ENCODE results near the gene DFFB. TPM values are rescaled to one million over a fixed set of nuclear protein-coding genes. Genes with fewer than 3 reads are reported as not detected.

Gene DFFB
- total and polyA plus RNA-seq, 2 donors (not counting 3 experiments of a cell fraction or from before 2014, with no cell fraction given): 11.7 to 11.8 TPM

DNA sequence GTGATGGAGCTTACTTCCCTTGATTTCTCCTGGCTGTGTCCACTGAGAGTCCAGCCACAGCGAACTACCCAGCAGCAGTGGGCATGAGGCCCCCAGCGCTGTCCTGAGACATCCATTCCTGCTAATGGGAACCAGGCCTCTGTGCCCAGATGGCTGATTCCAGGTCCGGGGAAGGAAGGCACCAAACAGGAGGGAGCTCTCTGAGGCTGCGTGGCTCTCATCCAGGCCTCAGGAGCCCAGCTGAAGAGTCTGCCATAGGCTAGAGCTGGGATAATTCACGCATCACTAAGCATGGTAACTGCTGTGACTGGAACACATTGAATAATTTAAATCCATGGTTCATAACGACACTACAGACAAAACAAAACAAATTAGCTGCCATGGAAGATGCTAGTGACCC lies 36.3 kb upstream of the DFFB start:
- no peaks in the 10 kb centered on the region for H3K4me1 ChIP-seq (ENCODE audit: control insufficient read depth, extremely low read depth, insufficient read depth, low read length)
- no peaks in the 10 kb centered on the region for H4K20me1 ChIP-seq (replicated peaks; ENCODE audit: control insufficient read depth, extremely low read depth, insufficient read depth, low read length)
- no peak overlapping the region for H2AFZ ChIP-seq (ENCODE audit: low read depth, low read length)
- ChIA-PET POLR2A (interaction anchor here (0.6 kb wide), 1 partner anchor 372 kb away, joined by 7 read pairs; no protein-coding TSS in a partner anchor), CTCF (no interaction called here)
- dilution Hi-C loops (cut with MboI; ENCODE audit: extremely low pct_ligation_motif_present, low sequenced_read_pairs): no loop called here
- no peak overlapping the region for H3K4me3 ChIP-seq (replicated peaks in 1 of 3; ENCODE audit: insufficient read depth in 1 of 3, low read depth in 1 of 3, low read length in 3 of 3)
- TF ChIP-seq, protein P1, sequence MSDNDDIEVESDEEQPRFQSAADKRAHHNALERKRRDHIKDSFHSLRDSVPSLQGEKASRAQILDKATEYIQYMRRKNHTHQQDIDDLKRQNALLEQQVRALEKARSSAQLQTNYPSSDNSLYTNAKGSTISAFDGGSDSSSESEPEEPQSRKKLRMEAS (IDR thresholded peaks at IDR 0.05; ENCODE audit: insufficient read depth, insufficient read length): no peak
- TF ChIP-seq MYC (IDR thresholded peaks at IDR 0.05; ENCODE audit: low read depth, low read length) (no peak), EZH2 (IDR thresholded peaks at IDR 0.05; ENCODE audit: borderline replicate concordance, low read depth, low read length, severe bottlenecking) (no peak), POLR2A (IDR thresholded peaks at IDR 0.05; ENCODE audit: low read depth, low read length) (no peak), JUN (IDR thresholded peaks at IDR 0.05; ENCODE audit: borderline replicate concordance, insufficient read depth, insufficient read length, low read depth) (no peak), FOS (IDR thresholded peaks at IDR 0.05; ENCODE audit: borderline replicate concordance, insufficient read depth, low read length) (no peak)
- TF ChIP-seq, protein P2, sequence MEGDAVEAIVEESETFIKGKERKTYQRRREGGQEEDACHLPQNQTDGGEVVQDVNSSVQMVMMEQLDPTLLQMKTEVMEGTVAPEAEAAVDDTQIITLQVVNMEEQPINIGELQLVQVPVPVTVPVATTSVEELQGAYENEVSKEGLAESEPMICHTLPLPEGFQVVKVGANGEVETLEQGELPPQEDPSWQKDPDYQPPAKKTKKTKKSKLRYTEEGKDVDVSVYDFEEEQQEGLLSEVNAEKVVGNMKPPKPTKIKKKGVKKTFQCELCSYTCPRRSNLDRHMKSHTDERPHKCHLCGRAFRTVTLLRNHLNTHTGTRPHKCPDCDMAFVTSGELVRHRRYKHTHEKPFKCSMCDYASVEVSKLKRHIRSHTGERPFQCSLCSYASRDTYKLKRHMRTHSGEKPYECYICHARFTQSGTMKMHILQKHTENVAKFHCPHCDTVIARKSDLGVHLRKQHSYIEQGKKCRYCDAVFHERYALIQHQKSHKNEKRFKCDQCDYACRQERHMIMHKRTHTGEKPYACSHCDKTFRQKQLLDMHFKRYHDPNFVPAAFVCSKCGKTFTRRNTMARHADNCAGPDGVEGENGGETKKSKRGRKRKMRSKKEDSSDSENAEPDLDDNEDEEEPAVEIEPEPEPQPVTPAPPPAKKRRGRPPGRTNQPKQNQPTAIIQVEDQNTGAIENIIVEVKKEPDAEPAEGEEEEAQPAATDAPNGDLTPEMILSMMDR (IDR thresholded peaks at IDR 0.05; ENCODE audit: extremely low read depth in 1 of 2, insufficient read depth in 1 of 2, low read depth in 1 of 2, low read length in 2 of 2): no peak
- H3K79me2 ChIP-seq (ENCODE audit: control insufficient read depth, insufficient read depth, low read length): no peaks in the 10 kb centered on the region
- FAIRE-seq (no peak), DNase-seq (ENCODE audit: low read depth, low spot score) (no peak)
- no peak overlapping the region for H3K27ac ChIP-seq (ENCODE audit: insufficient read depth, low read depth, low read length)
- no peaks in the 10 kb centered on the region for H3K27me3 ChIP-seq (ENCODE audit: control insufficient read depth in 2 of 2, insufficient read depth in 2 of 2, low read length in 2 of 2)
- no peaks in the 10 kb centered on the region for H3K9me1 ChIP-seq (replicated peaks; ENCODE audit: control insufficient read depth, extremely low read depth, insufficient read depth, low read length)
- H3K4me2 ChIP-seq (ENCODE audit: insufficient read depth, low read length): no peak overlapping the region
- no peak overlapping the region for H3K9ac ChIP-seq (replicated peaks; ENCODE audit: extremely low read depth, insufficient read depth, low read length)
- BruUV-seq (replicated peaks): no TSS peak
- H3K36me3 ChIP-seq (ENCODE audit: control insufficient read depth in 2 of 2, extremely low read depth in 1 of 2, insufficient read depth in 2 of 2, low read length in 2 of 2): peaks cover 0 to 9% of the 10 kb centered on the region in 2 experiments
- H3K9me3 ChIP-seq (replicated peaks; ENCODE audit: control insufficient read depth, insufficient read depth, low read length): no peaks in the 10 kb centered on the region
- intact Hi-C loops (cut with micrococcal nuclease): no loop called here
